IMR-90 (cell line): ENCODE measurements around the gene RYR2. TPM values are rescaled to one million over a fixed set of nuclear protein-coding genes. Genes with fewer than 3 reads are reported as not detected.

Source experiments
- ATAC-seq: fragments of 200-7000 bp; cut with Tn5 transposase; 2 replicates; pipeline ENCODE4 v1.9.1; 2020; ENCODE audit warnings: low read depth, mild to moderate bottlenecking, moderate library complexity
- BruUV-seq: library from RNA; stranded (reverse); fragments of 400-500 nt; replicated peaks from 2 replicates; lab custom pipeline; 2021; lab: Mats Ljungman, UMichigan
- CTCF ChIA-PET: fragments of 300-600 bp; formaldehyde crosslinking; extraction: SDS; loops from one replicate; lab custom pipeline; 2021; ENCODE audit warnings: antibody characterized with exemption; lab: Yijun Ruan, JAX
- POLR2A ChIA-PET: fragments of 300-600 bp; sonication (Branson Sonifier 250); formaldehyde crosslinking; loops from one replicate; lab custom pipeline; 2022; ENCODE audit warnings: antibody characterized with exemption; ENCODE audit not compliant: unreplicated experiment; lab: Charles Lee
- DNase-seq: peaks from one replicate; pipeline ENCODE4 v3.0.0; 2013
- H2AFZ ChIP-seq: replicated peaks from 2 replicates; pipeline ENCODE3; 2013; ENCODE audit warnings: low read length, mild to moderate bottlenecking; ENCODE audit not compliant: poor library complexity
- H2AK5ac ChIP-seq: 2 replicates; pipeline ENCODE4 v1.6.1; 2013; ENCODE audit warnings: low read depth, low read length, inconsistent platforms
- H2AK9ac ChIP-seq: replicated peaks from 2 replicates; pipeline ENCODE3; 2013; ENCODE audit warnings: mild to moderate bottlenecking, low read depth, low read length, moderate library complexity; ENCODE audit not compliant: poor library complexity
- H2BK120ac ChIP-seq: 2 replicates; pipeline ENCODE4 v1.6.1; 2013; ENCODE audit warnings: low read depth, low read length, inconsistent platforms
- H2BK15ac ChIP-seq: 3 replicates; pipeline ENCODE4 v1.6.1; 2013; ENCODE audit warnings: low read depth, low read length, inconsistent platforms
- H2BK20ac ChIP-seq: 2 replicates; pipeline ENCODE4 v1.6.1; 2013; ENCODE audit warnings: low read depth, mild to moderate bottlenecking, inconsistent platforms, low read length, moderate library complexity
- H2BK5ac ChIP-seq: 2 replicates; pipeline ENCODE4 v1.6.1; 2013; ENCODE audit warnings: mild to moderate bottlenecking, low read depth, low read length, inconsistent platforms; ENCODE audit not compliant: poor library complexity, severe bottlenecking
- H3K14ac ChIP-seq: replicated peaks from 2 replicates; pipeline ENCODE4 v1.6.1; 2013; ENCODE audit warnings: low read depth, low read length, inconsistent platforms
- H3K18ac ChIP-seq: 2 replicates; pipeline ENCODE4 v1.6.1; 2013; ENCODE audit warnings: low read depth, low read length, control low read depth
- H3K23ac ChIP-seq: 2 replicates; pipeline ENCODE4 v1.6.1; 2013; ENCODE audit warnings: low read depth, low read length, inconsistent platforms
- H3K27ac ChIP-seq: 2 replicates; pipeline ENCODE4 v1.5.1; 2013; ENCODE audit warnings: mild to moderate bottlenecking, control low read depth, low read length; ENCODE audit not compliant: insufficient read depth
- H3K27me3 ChIP-seq: 2 replicates; pipeline ENCODE4 v1.6.1; 2013; ENCODE audit warnings: low read length; ENCODE audit not compliant: control insufficient read depth, insufficient read depth
- H3K36me3 ChIP-seq: 2 replicates; pipeline ENCODE4 v1.6.1; 2013; ENCODE audit warnings: low read length, mixed read lengths; ENCODE audit not compliant: control insufficient read depth, insufficient read depth
- H3K4ac ChIP-seq: 2 replicates; pipeline ENCODE4 v1.6.1; 2013; ENCODE audit warnings: low read depth, low read length, inconsistent platforms
- H3K4me1 ChIP-seq: 2 replicates; pipeline ENCODE4 v1.6.1; 2013; ENCODE audit warnings: low read length, mixed read lengths; ENCODE audit not compliant: control insufficient read depth, insufficient read depth
- H3K4me2 ChIP-seq: 2 replicates; pipeline ENCODE4 v1.6.1; 2013; ENCODE audit warnings: low read depth, mild to moderate bottlenecking, control low read depth, low read length, moderate library complexity
- H3K4me3 ChIP-seq: 2 replicates; pipeline ENCODE4 v1.5.1; 2013; ENCODE audit warnings: low read depth, mild to moderate bottlenecking, control low read depth, low read length, moderate library complexity; ENCODE audit not compliant: insufficient read depth
- H3K56ac ChIP-seq: 2 replicates; pipeline ENCODE4 v1.6.1; 2013; ENCODE audit warnings: low read length, inconsistent platforms; ENCODE audit not compliant: insufficient read depth; ENCODE audit errors: extremely low read depth
- H3K79me1 ChIP-seq, 2 experiments: 2 replicates each; pipeline ENCODE4 v1.6.1; 2013; ENCODE audit warnings: low read length in 2 of 2, inconsistent platforms in 1 of 2, low read depth in 1 of 2
- H3K9ac ChIP-seq: 2 replicates; pipeline ENCODE4 v1.6.1; 2013; ENCODE audit warnings: low read depth, low read length, control low read depth
- H3K9me1 ChIP-seq: 2 replicates; pipeline ENCODE4 v1.6.1; 2013; ENCODE audit warnings: low read length, inconsistent platforms; ENCODE audit not compliant: insufficient read depth
- H3K9me3 ChIP-seq: 2 replicates; pipeline ENCODE4 v1.6.1; 2013; ENCODE audit warnings: low read length; ENCODE audit not compliant: control insufficient read depth, insufficient read depth
- H4K20me1 ChIP-seq: 2 replicates; pipeline ENCODE4 v1.6.1; 2013; ENCODE audit warnings: low read length, inconsistent platforms; ENCODE audit not compliant: insufficient read depth
- H4K5ac ChIP-seq: 2 replicates; pipeline ENCODE4 v1.6.1; 2013; ENCODE audit warnings: mild to moderate bottlenecking, low read depth, low read length, control low read depth
- H4K8ac ChIP-seq, 2 experiments: 2 replicates each; pipeline ENCODE4 v1.6.1; 2013; ENCODE audit warnings: low read depth in 2 of 2, low read length in 2 of 2, control low read depth in 1 of 2, inconsistent platforms in 1 of 2
- H4K91ac ChIP-seq: 2 replicates; pipeline ENCODE4 v1.6.1; 2013; ENCODE audit warnings: low read depth, low read length, inconsistent platforms; ENCODE audit not compliant: insufficient read depth
- BHLHE40 ChIP-seq: fragments of 150-350 bp; IDR thresholded peaks from 2 replicates; pipeline ENCODE4 v1.6.1; 2016; ENCODE audit warnings: mild to moderate bottlenecking, low read depth, low read length
- CEBPB ChIP-seq: IDR thresholded peaks from 2 replicates; pipeline ENCODE4 v1.6.1; 2012; ENCODE audit warnings: low read depth, low read length, improper control_type of control experiment
- CHD1 ChIP-seq: IDR thresholded peaks from 2 replicates; pipeline ENCODE4 v1.6.1; 2012; ENCODE audit warnings: low read depth, low read length, improper control_type of control experiment
- FOS ChIP-seq: fragments of 150-350 bp; IDR thresholded peaks from 2 replicates; pipeline ENCODE4 v1.6.1; 2016; ENCODE audit warnings: low read depth, low read length
- POLR2A ChIP-seq: IDR thresholded peaks from 2 replicates; pipeline ENCODE4 v1.6.1; 2012; ENCODE audit warnings: mild to moderate bottlenecking, low read depth, low read length
- RCOR1 ChIP-seq: IDR thresholded peaks from 2 replicates; pipeline ENCODE4 v1.6.1; 2012; ENCODE audit warnings: mild to moderate bottlenecking, low read length, improper control_type of control experiment; ENCODE audit not compliant: insufficient replicate concordance
- RFX5 ChIP-seq: IDR thresholded peaks from 2 replicates; pipeline ENCODE4 v1.8.0; 2012; ENCODE audit warnings: low read depth, mild to moderate bottlenecking, low read length, moderate library complexity
- WGBS, 2 experiments: methylation state at CpG; one replicate each; pipeline versions ENCODE4 v1.1.5 to v1.1.7; 2013; ENCODE audit warnings: missing lambda C conversion rate in 2 of 2; ENCODE audit not compliant: insufficient read length in 1 of 2; ENCODE audit errors: extremely low coverage in 2 of 2; 5-methylcytosine and 5-hydroxymethylcytosine counted together
- dilution Hi-C: fragments of 300-500 bp; cut with HindIII; formaldehyde crosslinking; loops from one replicate; pipeline ENCODE4 v1.14.3; 2018; ENCODE audit warnings: low sequenced_read_pairs; ENCODE audit not compliant: unreplicated experiment
- in situ Hi-C: fragments of 300-500 bp; cut with MboI; formaldehyde crosslinking; loops from 3 replicates; pipeline ENCODE4 v1.14.3; 2019; ENCODE audit warnings: low sequenced_read_pairs, inconsistent platforms, mixed read lengths
- intact Hi-C: fragments of 100-400 bp; cut with micrococcal nuclease; formaldehyde crosslinking; loops from 2 replicates; pipeline ENCODE4 v1.10.0; 2022
- polyA plus RNA-seq, 3 experiments: library from polyadenylated mRNA; depleted of rRNA; stranded (reverse); fragments of >200 nt; gene quantifications; 2 replicates each; pipeline ENCODE4 v1.2.3, GENCODE V29; 2012; ENCODE audit warnings: low replicate concordance in 1 of 3
- total RNA-seq: library from RNA; depleted of rRNA; stranded (reverse); fragments of >200 nt; gene quantifications from 2 replicates; pipeline ENCODE4 v1.2.3, GENCODE V29; 2012
- TF ChIP-seq, protein P1 (sequence below): fragments of 150-350 bp; IDR thresholded peaks from 2 replicates; pipeline ENCODE4 v1.6.1; 2016; ENCODE audit warnings: low read depth, mild to moderate bottlenecking, low read length, moderate library complexity, borderline replicate concordance

RYR2 gene
- total and polyA plus RNA-seq, 2 of the 4 experiments (the other 2 are of a cell fraction): not detected

DNA sequence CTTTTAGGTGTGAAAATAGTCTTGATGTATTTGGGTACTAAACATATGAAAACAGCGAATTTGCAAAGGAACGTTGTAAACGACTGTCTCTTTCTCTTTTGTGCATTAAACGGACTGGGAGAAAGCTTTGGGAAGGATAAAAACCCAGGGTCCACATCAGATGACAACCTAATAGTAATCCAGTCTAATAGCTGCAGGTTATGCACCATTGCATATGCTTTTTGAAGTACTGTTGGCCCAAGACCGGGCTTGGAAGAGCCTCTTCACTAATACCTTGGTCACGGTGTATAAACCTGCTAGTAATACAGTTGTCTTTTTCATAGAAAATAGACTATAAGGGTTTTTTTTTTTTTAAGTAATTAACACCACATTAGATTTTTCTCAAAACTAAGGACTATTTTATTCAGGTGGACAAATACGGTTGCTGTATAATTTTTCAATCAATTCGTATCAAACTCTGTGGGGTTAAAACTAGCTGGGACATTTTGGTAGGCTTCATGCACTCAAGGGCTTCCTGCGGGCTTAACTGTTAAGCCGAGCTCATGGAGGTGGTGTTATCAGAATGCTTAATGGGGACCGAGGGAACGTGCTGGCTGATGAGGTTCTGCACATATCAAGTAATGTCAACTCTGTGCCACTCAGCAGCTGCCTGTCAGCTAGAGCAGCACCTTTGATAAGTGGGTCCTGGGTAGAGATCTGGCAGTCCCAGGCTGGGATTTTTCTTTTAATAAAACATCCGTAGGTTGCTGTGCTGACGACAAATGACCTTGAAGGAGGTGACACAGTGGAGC, 2.1 kb downstream of the RYR2 start (continued):
- TF ChIP-seq BHLHE40: no peak

DNA sequence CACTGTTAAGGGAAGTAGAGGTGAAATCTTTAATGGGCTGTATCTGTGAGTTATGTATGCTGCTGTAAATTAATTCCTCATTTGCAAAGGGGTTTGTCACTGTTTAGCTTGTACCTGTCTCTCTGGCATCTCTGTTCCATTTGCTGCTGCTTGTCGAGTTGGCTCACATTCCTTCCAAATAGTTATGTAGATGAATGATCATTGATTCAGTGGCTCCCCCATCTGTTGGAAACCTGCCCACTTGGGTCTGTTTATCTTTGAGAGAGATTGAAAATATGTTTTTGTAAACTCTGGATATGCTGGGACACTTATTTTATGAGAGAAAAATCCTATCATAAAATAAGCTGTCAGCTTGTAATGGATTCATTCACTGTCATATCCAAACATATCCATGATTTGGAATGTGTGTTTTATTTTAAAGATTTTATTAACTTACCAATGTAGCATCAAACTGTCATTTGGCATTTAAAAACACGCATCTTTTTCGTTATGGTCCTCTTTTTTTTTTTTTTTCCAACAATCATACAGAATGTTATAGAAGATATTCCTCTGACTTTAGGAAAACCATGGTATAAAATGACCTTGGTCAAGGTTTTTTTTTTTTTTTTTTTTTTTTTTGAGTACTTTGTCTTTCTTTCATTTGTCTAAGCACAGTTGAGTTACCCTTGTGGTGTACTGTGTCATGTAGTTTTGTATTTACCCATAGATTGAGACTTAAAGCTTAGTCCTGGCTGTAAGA, 3.5 kb downstream of the RYR2 start:
- no peaks in the 10 kb centered on the region for H3K4me1 ChIP-seq
- no peak overlapping the region for H3K4me3 ChIP-seq
- H3K23ac ChIP-seq: no peak overlapping the region
- no peak overlapping the region for H2AFZ ChIP-seq
- H4K91ac ChIP-seq: no peak overlapping the region
- no peak overlapping the region for H4K5ac ChIP-seq
- no peak overlapping the region for H2BK5ac ChIP-seq
- dilution Hi-C loops: no loop called here
- no peaks in the 10 kb centered on the region for H3K9me1 ChIP-seq
- 0 out of 2 replicates have a peak, but pooled peaks cover 1% of the 10 kb centered on the region for H3K9me3 ChIP-seq
- no peak overlapping the region for H3K14ac ChIP-seq
- BruUV-seq: no TSS peak
- H3K4me2 ChIP-seq: no peak overlapping the region
- ATAC-seq (no peak), DNase-seq (no peak)
- no peak overlapping the region for H3K18ac ChIP-seq
- intact Hi-C loops: no loop called here
- ChIA-PET POLR2A (interaction anchor here (0.7 kb wide), 1 partner anchor 15 kb away, joined by 25 read pairs; no protein-coding TSS in a partner anchor), CTCF (interaction anchor here (0.9 kb wide), 1 partner anchor 441 kb away, joined by 3 read pairs; the partner anchor contains the start of gene HEATR1)
- H2AK5ac ChIP-seq: no peak overlapping the region
- H3K36me3 ChIP-seq: no peaks in the 10 kb centered on the region
- H3K4ac ChIP-seq: no peak overlapping the region
- H3K27me3 ChIP-seq: peaks cover 6% of the 10 kb centered on the region; the same call in 1 of the 2 replicates
- H2BK15ac ChIP-seq: no peak overlapping the region
- H2BK20ac ChIP-seq: no peak overlapping the region
- H3K56ac ChIP-seq: no peak overlapping the region
- H3K79me1 ChIP-seq: no peaks in the 10 kb centered on the region
- no peaks in the 10 kb centered on the region for H4K20me1 ChIP-seq
- H3K9ac ChIP-seq: no peak overlapping the region
- no peak for TF ChIP-seq POLR2A
- TF ChIP-seq CHD1: no peak
- TF ChIP-seq, protein P1, sequence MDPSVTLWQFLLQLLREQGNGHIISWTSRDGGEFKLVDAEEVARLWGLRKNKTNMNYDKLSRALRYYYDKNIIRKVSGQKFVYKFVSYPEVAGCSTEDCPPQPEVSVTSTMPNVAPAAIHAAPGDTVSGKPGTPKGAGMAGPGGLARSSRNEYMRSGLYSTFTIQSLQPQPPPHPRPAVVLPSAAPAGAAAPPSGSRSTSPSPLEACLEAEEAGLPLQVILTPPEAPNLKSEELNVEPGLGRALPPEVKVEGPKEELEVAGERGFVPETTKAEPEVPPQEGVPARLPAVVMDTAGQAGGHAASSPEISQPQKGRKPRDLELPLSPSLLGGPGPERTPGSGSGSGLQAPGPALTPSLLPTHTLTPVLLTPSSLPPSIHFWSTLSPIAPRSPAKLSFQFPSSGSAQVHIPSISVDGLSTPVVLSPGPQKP: no peak
- TF ChIP-seq FOS: no peak
- no peak for TF ChIP-seq RFX5
- TF ChIP-seq BHLHE40: no peak
- TF ChIP-seq RCOR1: no peak
- TF ChIP-seq CEBPB: no peak
- no peak overlapping the region for H2AK9ac ChIP-seq
- no peak overlapping the region for H4K8ac ChIP-seq
- 0% methylated on average over 1 of the region's 3 CpGs; no CpG with 5 or more reads in 1 of the 2 experiments for WGBS, 2 experiments
- no peak overlapping the region for H2BK120ac ChIP-seq
- no peak overlapping the region for H3K27ac ChIP-seq
- in situ Hi-C loops: no loop called here
